DMS 273 (cell line): ENCODE data around the gene CPVL.

Experiments used
- DNase-seq: peaks from one replicate; lab custom pipeline; 2025; ENCODE audit not compliant: unreplicated experiment; lab: John Stamatoyannopoulos, UW

Gene CPVL

DNA sequence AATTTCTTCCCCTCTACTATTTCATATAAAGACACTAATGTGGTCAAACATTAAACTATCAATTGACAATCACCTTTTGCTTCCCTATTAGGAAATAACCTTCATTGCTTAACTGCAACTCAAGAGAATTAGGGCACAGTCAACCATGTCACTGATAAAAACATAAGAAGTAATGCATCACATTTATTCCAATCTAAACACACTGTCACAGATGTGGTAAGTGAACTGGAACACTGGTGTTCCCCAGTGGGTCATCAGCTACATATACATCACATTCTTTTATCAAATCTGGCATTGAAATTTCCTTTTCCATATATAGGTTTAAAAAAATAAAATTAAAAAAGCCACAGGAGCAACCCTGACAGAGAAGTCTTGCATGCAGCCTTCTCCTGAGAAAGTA lies 191.9 kb downstream of the CPVL start:
- no peak for DNase-seq

DNA sequence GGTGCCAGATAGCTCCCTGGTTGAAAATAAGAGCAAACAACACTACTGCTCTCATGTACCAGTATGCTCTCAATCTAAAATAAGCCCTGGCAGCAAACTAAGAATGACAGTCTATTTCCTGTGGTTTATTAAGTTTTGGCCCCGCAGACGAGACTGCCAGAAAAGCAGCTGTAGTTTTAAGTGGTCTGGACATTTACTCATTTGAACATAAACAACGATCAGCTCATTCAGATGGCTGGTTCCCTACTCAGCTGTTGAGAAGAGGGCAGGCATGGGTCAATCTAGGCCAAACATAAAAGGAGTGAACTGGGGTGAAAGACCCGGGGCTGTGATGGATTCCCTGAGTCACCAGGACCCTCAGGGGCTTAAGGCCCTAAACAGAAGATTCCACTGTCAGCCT lies 192.7 kb downstream of the CPVL start:
- DNase-seq = peak; percentile 39
